ENCODE results near the gene CADPS2. TPM values are rescaled to one million over a fixed set of nuclear protein-coding genes. Genes with fewer than 3 reads are reported as not detected.

Gene CADPS2
- total RNA-seq, 1 donor from 2014 or later = 3.1 TPM

DNA sequence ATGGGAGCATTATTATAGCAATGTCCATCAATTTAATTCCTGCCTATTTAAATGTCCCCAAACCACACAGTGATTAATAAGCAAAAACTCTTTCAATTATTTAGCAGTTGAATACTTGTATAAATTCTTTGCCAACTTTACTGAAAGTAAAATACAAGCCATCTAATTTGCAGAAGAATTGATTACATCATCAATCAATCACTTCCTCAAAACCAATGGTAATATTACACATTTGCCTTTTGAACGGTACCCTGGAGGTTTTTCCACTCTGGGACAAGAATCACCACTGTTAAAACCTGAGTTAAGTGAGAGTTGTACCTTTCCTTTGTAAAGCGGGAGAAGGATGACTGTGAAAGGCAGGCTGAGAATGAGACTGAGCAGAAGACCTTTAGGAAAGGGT is 280.3 kb downstream of the CADPS2 start:
- no peaks in the 10 kb centered on the region for H3K27me3 Mint-ChIP-seq (ENCODE audit: low read depth)
- no peak overlapping the region for H3K27ac Mint-ChIP-seq (ENCODE audit: unreplicated experiment)
- TF ChIP-seq, protein P1, sequence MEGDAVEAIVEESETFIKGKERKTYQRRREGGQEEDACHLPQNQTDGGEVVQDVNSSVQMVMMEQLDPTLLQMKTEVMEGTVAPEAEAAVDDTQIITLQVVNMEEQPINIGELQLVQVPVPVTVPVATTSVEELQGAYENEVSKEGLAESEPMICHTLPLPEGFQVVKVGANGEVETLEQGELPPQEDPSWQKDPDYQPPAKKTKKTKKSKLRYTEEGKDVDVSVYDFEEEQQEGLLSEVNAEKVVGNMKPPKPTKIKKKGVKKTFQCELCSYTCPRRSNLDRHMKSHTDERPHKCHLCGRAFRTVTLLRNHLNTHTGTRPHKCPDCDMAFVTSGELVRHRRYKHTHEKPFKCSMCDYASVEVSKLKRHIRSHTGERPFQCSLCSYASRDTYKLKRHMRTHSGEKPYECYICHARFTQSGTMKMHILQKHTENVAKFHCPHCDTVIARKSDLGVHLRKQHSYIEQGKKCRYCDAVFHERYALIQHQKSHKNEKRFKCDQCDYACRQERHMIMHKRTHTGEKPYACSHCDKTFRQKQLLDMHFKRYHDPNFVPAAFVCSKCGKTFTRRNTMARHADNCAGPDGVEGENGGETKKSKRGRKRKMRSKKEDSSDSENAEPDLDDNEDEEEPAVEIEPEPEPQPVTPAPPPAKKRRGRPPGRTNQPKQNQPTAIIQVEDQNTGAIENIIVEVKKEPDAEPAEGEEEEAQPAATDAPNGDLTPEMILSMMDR (conservative IDR thresholded peaks at IDR 0.05) = no peak
- no peaks in the 10 kb centered on the region for H3K9me3 Mint-ChIP-seq
- DNase-seq (ENCODE audit: low read depth, low spot score) = no peak
- H3K36me3 Mint-ChIP-seq (ENCODE audit: low read depth) = no peaks in the 10 kb centered on the region
- no peak overlapping the region for H3K4me3 Mint-ChIP-seq
- H3K4me1 Mint-ChIP-seq = no peaks in the 10 kb centered on the region

- DNase-seq (ENCODE audit: low read depth, low spot score) = no peak
- TF ChIP-seq, protein P1 (conservative IDR thresholded peaks at IDR 0.05) = no peak
- H3K27ac Mint-ChIP-seq (ENCODE audit: unreplicated experiment) = no peak overlapping the region
- H3K27me3 Mint-ChIP-seq (ENCODE audit: low read depth) = no peaks in the 10 kb centered on the region
- no peaks in the 10 kb centered on the region for H3K4me1 Mint-ChIP-seq
- no peaks in the 10 kb centered on the region for H3K36me3 Mint-ChIP-seq (ENCODE audit: low read depth)
- no peaks in the 10 kb centered on the region for H3K9me3 Mint-ChIP-seq
- H3K4me3 Mint-ChIP-seq = no peak overlapping the region
Measured at GRCh38 chr7:122604251-122604650, 282.0 kb downstream of the CADPS2 start.

DNA sequence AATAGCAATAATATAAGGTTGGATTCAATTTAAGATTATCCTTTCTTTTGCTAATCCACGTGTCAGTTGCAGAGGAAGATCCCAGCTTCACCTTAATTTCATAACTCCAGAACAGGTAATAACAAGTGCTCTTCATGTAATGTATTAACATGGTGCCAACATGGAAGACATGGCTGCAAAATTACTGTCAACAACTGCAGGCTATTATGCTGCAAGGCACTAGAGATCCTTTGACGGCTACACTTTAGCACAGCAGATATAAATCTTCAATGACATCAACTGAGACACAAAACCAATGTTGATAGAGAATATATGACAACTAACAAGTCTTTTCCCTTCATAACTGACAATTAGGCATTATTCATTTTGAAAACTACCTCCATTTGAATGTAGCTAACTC is 283.5 kb downstream of the CADPS2 start:
- Mint-ChIP-seq H3K27me3 (ENCODE audit: low read depth) (no peaks in the 10 kb centered on the region), H3K4me3 (no peak overlapping the region), H3K4me1 (no peaks in the 10 kb centered on the region), H3K27ac (ENCODE audit: unreplicated experiment) (no peak overlapping the region), H3K9me3 (peaks cover 3% of the 10 kb centered on the region), H3K36me3 (ENCODE audit: low read depth) (no peaks in the 10 kb centered on the region)
- TF ChIP-seq, protein P1 (conservative IDR thresholded peaks at IDR 0.05) = no peak
- DNase-seq (ENCODE audit: low read depth, low spot score) = no peak

DNA sequence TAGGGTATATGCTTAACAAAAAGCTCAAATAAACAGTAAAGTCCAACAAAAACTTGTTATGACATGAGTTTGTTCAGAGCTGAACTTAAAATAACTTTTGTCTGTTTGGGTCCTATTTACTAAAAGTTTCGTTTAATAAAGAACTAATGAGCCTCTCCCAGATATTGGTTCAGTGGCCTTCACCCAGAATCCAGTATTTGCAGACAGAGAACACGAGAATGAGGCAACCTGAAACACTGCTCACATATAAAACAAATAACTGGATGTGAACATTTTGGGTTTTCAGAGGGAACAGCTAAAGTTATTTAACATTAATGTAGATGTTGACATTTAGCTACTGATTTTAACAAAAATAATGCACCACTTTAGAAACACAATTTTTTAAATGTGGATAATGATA is 285.6 kb downstream of the CADPS2 start:
- no peaks in the 10 kb centered on the region for H3K36me3 Mint-ChIP-seq (ENCODE audit: low read depth)
- H3K9me3 Mint-ChIP-seq = peaks cover 3% of the 10 kb centered on the region
- no peak for DNase-seq (ENCODE audit: low read depth, low spot score)
- H3K4me3 Mint-ChIP-seq = no peak overlapping the region
- H3K27me3 Mint-ChIP-seq (ENCODE audit: low read depth) = no peaks in the 10 kb centered on the region
- H3K27ac Mint-ChIP-seq (ENCODE audit: unreplicated experiment) = no peak overlapping the region
- no peaks in the 10 kb centered on the region for H3K4me1 Mint-ChIP-seq
- TF ChIP-seq, protein P1 (conservative IDR thresholded peaks at IDR 0.05) = no peak

DNA sequence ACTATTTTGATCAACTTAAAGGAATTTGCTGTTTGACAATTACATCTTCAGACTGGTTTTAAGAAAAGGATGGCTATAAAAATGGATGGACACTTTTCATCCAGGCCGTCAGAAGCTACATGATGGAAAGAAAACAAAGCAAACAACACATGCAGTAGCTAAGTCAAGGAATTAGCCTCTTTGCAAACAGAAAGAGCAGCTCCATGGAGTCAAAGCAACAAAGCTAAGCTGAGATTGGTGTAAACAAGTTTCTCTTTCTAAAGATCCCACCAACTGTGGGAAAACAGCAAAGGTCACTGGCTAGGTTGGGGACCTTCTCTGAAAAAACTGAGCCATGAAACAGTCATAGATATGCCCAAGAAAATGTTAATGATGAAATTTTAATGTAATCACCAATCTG is 286.2 kb downstream of the CADPS2 start:
- H3K4me3 Mint-ChIP-seq = no peak overlapping the region
- peaks cover 3% of the 10 kb centered on the region for H3K9me3 Mint-ChIP-seq
- no peaks in the 10 kb centered on the region for H3K27me3 Mint-ChIP-seq (ENCODE audit: low read depth)
- H3K4me1 Mint-ChIP-seq = no peaks in the 10 kb centered on the region
- H3K36me3 Mint-ChIP-seq (ENCODE audit: low read depth) = no peaks in the 10 kb centered on the region
- DNase-seq (ENCODE audit: low read depth, low spot score) = no peak
- TF ChIP-seq, protein P1 (conservative IDR thresholded peaks at IDR 0.05) = no peak
- H3K27ac Mint-ChIP-seq (ENCODE audit: unreplicated experiment) = no peak overlapping the region

GRCh38 chr7:122597277-122597676 is 289.0 kb downstream of the CADPS2 start:
- Mint-ChIP-seq H3K36me3 (ENCODE audit: low read depth) (no peaks in the 10 kb centered on the region), H3K27ac (ENCODE audit: unreplicated experiment) (no peak overlapping the region), H3K27me3 (ENCODE audit: low read depth) (no peaks in the 10 kb centered on the region), H3K9me3 (peaks cover 3% of the 10 kb centered on the region), H3K4me1 (no peaks in the 10 kb centered on the region), H3K4me3 (no peak overlapping the region)
- TF ChIP-seq, protein P1 (conservative IDR thresholded peaks at IDR 0.05) = no peak
- DNase-seq (ENCODE audit: low read depth, low spot score) = no peak
